Esophagus muscularis mucosa (tissue), 4 donors: ENCODE measurements around the gene SPPL2C. TPM values are rescaled to one million over a fixed set of nuclear protein-coding genes. Genes with fewer than 3 reads are reported as not detected.

Source experiments
- DNase-seq: peaks from one replicate; pipeline ENCODE4 v3.0.0-alpha.2; 2017; ENCODE audit errors: extremely low spot score
- H3K27ac ChIP-seq, 4 donors: fragments of 200-600 bp; sonication (generic); replicated peaks in 1 of 4; 1 replicate in 3 of 4; 2 replicates in 1 of 4; pipeline ENCODE4 v1.5.1; 2016 to 2019; ENCODE audit warnings: mild to moderate bottlenecking in 1 of 4
- H3K27me3 ChIP-seq, 4 donors: fragments of 200-600 bp; sonication (generic); one replicate each; pipeline versions ENCODE4 v1.5.1 to v1.6.0; 2016 to 2019
- H3K36me3 ChIP-seq, 4 donors: fragments of 200-600 bp; sonication (generic); one replicate each; pipeline ENCODE4 v1.5.1; 2016 to 2019
- H3K4me1 ChIP-seq, 4 donors: fragments of 200-600 bp; sonication (generic); one replicate each; pipeline ENCODE4 v1.5.1; 2016 to 2019
- H3K4me3 ChIP-seq, 4 donors: fragments of 200-600 bp; sonication (generic); 1 replicate in 2 of 4; 2 replicates in 2 of 4; pipeline ENCODE4 v1.5.1; 2016 to 2019; ENCODE audit warnings: mild to moderate bottlenecking in 4 of 4, moderate library complexity in 1 of 4
- H3K9me3 ChIP-seq, 4 donors: fragments of 200-600 bp; sonication (generic); 1 replicate in 3 of 4; 2 replicates in 1 of 4; pipeline ENCODE4 v1.5.1; 2016 to 2019
- EP300 ChIP-seq: sonication (generic); formaldehyde crosslinking; IDR thresholded peaks from one replicate; pipeline ENCODE4 v1.6.1; 2017; ENCODE audit warnings: antibody characterized with exemption
- POLR2A ChIP-seq: fragments of 450-650 bp; IDR thresholded peaks from one replicate; pipeline ENCODE4 v1.6.1; 2017; ENCODE audit warnings: antibody characterized with exemption, moderate library complexity, mild to moderate bottlenecking, low read depth
- POLR2AphosphoS5 ChIP-seq, 2 donors: sonication (generic); formaldehyde crosslinking; IDR thresholded peaks; one replicate each; pipeline ENCODE4 v1.6.1; 2017; ENCODE audit warnings: antibody characterized with exemption in 2 of 2
- WGBS: methylation state at CpG from one replicate; pipeline ENCODE4 v1.1.5; 2018; 5-methylcytosine and 5-hydroxymethylcytosine counted together
- intact Hi-C: fragments of 100-400 bp; cut with DNase I; formaldehyde crosslinking; loops from one replicate; pipeline ENCODE4 v1.15.1; 2023
- total RNA-seq, 4 donors: library from RNA; depleted of rRNA; stranded (reverse); fragments of >200 nt; gene quantifications; one replicate each; pipeline versions ENCODE4 v1.1.0 to v1.2.1, GENCODE V29; 2016
- TF ChIP-seq, protein P1 (sequence below), 3 experiments: fragments of 200-600 bp in 2 of 3; fragments of 450-650 bp in 1 of 3; sonication (generic) in 2 of 3; IDR thresholded peaks; one replicate each; pipeline ENCODE4 v1.5.1; 2017 to 2019; ENCODE audit warnings: antibody characterized with exemption in 3 of 3, mild to moderate bottlenecking in 2 of 3, moderate library complexity in 1 of 3

Gene SPPL2C
- total RNA-seq, 4 donors from 2014 or later: not detected

GRCh38 chr17:45852535-45853297, 8.0 kb downstream of the SPPL2C start:
- no peaks in the 10 kb centered on the region for H3K9me3 ChIP-seq
- intact Hi-C loops: no loop called here

GRCh38 chr17:45854209-45854608, 9.5 kb downstream of the SPPL2C start:
- no peak for TF ChIP-seq EP300
- no peak for TF ChIP-seq POLR2A
- TF ChIP-seq, protein P1, sequence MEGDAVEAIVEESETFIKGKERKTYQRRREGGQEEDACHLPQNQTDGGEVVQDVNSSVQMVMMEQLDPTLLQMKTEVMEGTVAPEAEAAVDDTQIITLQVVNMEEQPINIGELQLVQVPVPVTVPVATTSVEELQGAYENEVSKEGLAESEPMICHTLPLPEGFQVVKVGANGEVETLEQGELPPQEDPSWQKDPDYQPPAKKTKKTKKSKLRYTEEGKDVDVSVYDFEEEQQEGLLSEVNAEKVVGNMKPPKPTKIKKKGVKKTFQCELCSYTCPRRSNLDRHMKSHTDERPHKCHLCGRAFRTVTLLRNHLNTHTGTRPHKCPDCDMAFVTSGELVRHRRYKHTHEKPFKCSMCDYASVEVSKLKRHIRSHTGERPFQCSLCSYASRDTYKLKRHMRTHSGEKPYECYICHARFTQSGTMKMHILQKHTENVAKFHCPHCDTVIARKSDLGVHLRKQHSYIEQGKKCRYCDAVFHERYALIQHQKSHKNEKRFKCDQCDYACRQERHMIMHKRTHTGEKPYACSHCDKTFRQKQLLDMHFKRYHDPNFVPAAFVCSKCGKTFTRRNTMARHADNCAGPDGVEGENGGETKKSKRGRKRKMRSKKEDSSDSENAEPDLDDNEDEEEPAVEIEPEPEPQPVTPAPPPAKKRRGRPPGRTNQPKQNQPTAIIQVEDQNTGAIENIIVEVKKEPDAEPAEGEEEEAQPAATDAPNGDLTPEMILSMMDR (IDR thresholded peaks at IDR 0.05): no peak
- no peak for TF ChIP-seq POLR2AphosphoS5 (IDR thresholded peaks at IDR 0.05)
- Histone ChIP-seq H3K4me1 (no peaks in the 10 kb centered on the region), H3K27me3 (peaks cover 0 to 68% (median 0%) of the 10 kb centered on the region in 4 donors), H3K36me3 (no peaks in the 10 kb centered on the region), H3K27ac (no peak overlapping the region), H3K9me3 (no peaks in the 10 kb centered on the region), H3K4me3 (no peak overlapping the region)
- WGBS: 81% methylated on average over 9 of the region's 9 CpGs
- intact Hi-C loops: no loop called here
- DNase-seq: no peak

More at GRCh38 chr17:45852535-45853297, 8.0 kb downstream of the SPPL2C start:
- 32% methylated on average over 12 of the region's 12 CpGs for WGBS
- H3K4me1 ChIP-seq: no peaks in the 10 kb centered on the region
- no peak for DNase-seq
- H3K36me3 ChIP-seq: no peaks in the 10 kb centered on the region
- TF ChIP-seq POLR2AphosphoS5 (IDR thresholded peaks at IDR 0.05): no peak
- TF ChIP-seq, protein P1 (IDR thresholded peaks at IDR 0.05): peak; percentile 79 to 95 (median 86)
- peaks cover 0 to 59% (median 0%) of the 10 kb centered on the region in 4 donors for H3K27me3 ChIP-seq
- H3K4me3 ChIP-seq: no peak overlapping the region
- H3K27ac ChIP-seq: no peak overlapping the region

DNA sequence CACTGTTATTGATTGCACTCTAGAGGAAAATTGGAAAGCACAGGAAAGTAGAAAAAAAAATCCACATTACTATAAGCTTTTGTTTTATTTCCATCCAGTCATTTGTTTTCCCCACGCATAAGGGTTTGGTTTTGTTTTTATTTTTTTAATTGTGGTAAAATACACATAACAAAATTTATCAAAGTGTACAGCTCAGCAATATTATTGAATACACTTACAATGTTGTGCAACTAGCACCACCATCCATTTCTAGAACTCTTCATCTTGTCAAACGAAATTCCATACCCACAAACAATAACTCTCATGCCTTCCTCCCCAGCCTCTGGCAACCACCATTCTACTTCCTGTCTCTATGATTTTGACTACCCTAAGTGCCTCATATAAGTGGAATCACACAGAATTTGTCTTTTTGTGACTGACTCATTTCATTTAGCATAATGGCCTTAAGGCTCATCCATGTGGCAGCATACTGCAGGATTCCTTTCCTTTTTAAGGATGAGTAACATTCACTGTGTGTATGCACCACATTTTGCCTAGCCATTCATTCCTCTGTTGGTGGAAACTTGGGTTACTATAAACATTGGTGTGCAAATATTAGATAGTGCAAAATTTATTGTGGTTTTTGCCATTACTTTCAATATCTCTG, 11.1 kb downstream of the SPPL2C start:
- H3K4me3 ChIP-seq: no peak overlapping the region
- H3K4me1 ChIP-seq: no peaks in the 10 kb centered on the region
- peaks cover 0 to 68% (median 0%) of the 10 kb centered on the region in 4 donors for H3K27me3 ChIP-seq
- WGBS: 69% methylated on average over 2 of the region's 2 CpGs
- DNase-seq: no peak
- TF ChIP-seq POLR2AphosphoS5 (IDR thresholded peaks at IDR 0.05) (no peak), EP300 (no peak), POLR2A (no peak)
- TF ChIP-seq, protein P1 (IDR thresholded peaks at IDR 0.05): no peak
- no peaks in the 10 kb centered on the region for H3K36me3 ChIP-seq
- H3K27ac ChIP-seq: no peak overlapping the region
- intact Hi-C loops: no loop called here
- H3K9me3 ChIP-seq: no peaks in the 10 kb centered on the region

DNA sequence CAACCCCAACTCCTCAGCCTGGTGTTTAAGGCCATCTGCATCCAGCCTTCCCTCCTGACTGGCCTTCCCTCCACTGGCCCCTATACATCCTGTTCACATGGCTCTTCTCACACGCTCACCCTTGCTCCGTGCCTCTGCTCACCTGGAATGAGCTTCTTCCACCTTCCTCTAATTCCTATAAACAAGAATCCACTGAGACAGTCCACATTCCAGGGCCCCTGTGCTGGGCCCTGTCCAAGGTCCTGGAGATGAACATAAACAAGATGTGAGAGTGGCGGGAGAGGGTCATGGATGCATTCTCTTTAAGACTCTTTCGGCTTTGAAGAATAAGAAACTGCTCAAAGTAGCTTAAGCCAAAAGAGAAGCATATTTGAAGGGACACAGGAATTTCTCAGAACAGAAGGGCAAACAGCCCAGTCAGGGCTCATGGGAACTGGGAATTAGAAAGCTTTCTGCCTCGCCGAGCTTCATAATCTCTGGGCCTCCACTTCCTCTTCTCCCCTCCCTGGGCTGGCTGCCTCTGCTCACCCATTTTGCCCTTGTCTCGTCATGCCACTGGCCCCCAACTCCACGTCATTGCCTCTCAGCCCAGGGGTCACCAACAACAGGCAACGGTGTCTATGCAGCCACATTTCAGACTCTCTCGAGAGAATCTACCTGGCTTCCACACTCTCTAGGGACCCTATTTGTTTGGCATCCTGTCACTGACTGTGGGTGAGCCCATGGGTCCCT, 13.5 kb downstream of the SPPL2C start:
- no peaks in the 10 kb centered on the region for H3K4me1 ChIP-seq
- H3K27me3 ChIP-seq: peaks cover 0 to 53% (median 0%) of the 10 kb centered on the region in 4 donors
- H3K27ac ChIP-seq: no peak overlapping the region
- no peak overlapping the region for H3K4me3 ChIP-seq
- H3K36me3 ChIP-seq: no peaks in the 10 kb centered on the region
- intact Hi-C loops: no loop called here
- DNase-seq: no peak
- 46% methylated on average over 10 of the region's 10 CpGs for WGBS
- no peaks in the 10 kb centered on the region for H3K9me3 ChIP-seq
- TF ChIP-seq, protein P1 (IDR thresholded peaks at IDR 0.05): no peak
- TF ChIP-seq POLR2AphosphoS5 (IDR thresholded peaks at IDR 0.05) (no peak), POLR2A (no peak), EP300 (no peak)
